Ishikawa (cell line): Measurements from ENCODE around the gene DNAJC5.

Experiments used
- CEBPB ChIP-seq: IDR thresholded peaks from 2 replicates; pipeline ENCODE4 v1.6.1; 2012
- CREB1 ChIP-seq: IDR thresholded peaks from 2 replicates; pipeline ENCODE4 v1.6.1; 2012; ENCODE audit warnings: low read depth
- EGR1 ChIP-seq: IDR thresholded peaks from 2 replicates; pipeline ENCODE4 v1.6.1; 2012
- EP300 ChIP-seq: IDR thresholded peaks from 2 replicates; pipeline ENCODE4 v1.6.1; 2012; ENCODE audit warnings: borderline replicate concordance
- FOXM1 ChIP-seq: IDR thresholded peaks from 2 replicates; pipeline ENCODE4 v1.6.1; 2012; ENCODE audit warnings: low read depth, borderline replicate concordance
- NFIC ChIP-seq: IDR thresholded peaks from 2 replicates; pipeline ENCODE4 v1.6.1; 2012
- RAD21 ChIP-seq: IDR thresholded peaks from 2 replicates; pipeline ENCODE4 v1.6.1; 2012; ENCODE audit warnings: low read depth
- TAF1 ChIP-seq: IDR thresholded peaks from 2 replicates; pipeline ENCODE4 v1.6.1; 2012; ENCODE audit warnings: low read depth, mild to moderate bottlenecking
- TCF12 ChIP-seq: IDR thresholded peaks from 2 replicates; pipeline ENCODE4 v1.6.1; 2012; ENCODE audit warnings: low read depth
- TEAD4 ChIP-seq: IDR thresholded peaks from 2 replicates; pipeline ENCODE4 v1.6.1; 2012
- YY1 ChIP-seq: IDR thresholded peaks from 2 replicates; pipeline ENCODE4 v1.6.1; 2012; ENCODE audit warnings: low read depth
- ZBTB7A ChIP-seq: IDR thresholded peaks from 2 replicates; pipeline ENCODE4 v1.6.1; 2012; ENCODE audit warnings: low read depth
- TF ChIP-seq, protein P1 (sequence below): IDR thresholded peaks from 2 replicates; pipeline ENCODE4 v1.6.1; 2012
- TF ChIP-seq, protein P2 (sequence below): IDR thresholded peaks from 2 replicates; pipeline ENCODE4 v1.6.1; 2012
- TF ChIP-seq, protein P3 (sequence below): IDR thresholded peaks from 2 replicates; pipeline ENCODE4 v1.6.1; 2012; ENCODE audit warnings: low read depth, mild to moderate bottlenecking

DNAJC5 gene

DNA sequence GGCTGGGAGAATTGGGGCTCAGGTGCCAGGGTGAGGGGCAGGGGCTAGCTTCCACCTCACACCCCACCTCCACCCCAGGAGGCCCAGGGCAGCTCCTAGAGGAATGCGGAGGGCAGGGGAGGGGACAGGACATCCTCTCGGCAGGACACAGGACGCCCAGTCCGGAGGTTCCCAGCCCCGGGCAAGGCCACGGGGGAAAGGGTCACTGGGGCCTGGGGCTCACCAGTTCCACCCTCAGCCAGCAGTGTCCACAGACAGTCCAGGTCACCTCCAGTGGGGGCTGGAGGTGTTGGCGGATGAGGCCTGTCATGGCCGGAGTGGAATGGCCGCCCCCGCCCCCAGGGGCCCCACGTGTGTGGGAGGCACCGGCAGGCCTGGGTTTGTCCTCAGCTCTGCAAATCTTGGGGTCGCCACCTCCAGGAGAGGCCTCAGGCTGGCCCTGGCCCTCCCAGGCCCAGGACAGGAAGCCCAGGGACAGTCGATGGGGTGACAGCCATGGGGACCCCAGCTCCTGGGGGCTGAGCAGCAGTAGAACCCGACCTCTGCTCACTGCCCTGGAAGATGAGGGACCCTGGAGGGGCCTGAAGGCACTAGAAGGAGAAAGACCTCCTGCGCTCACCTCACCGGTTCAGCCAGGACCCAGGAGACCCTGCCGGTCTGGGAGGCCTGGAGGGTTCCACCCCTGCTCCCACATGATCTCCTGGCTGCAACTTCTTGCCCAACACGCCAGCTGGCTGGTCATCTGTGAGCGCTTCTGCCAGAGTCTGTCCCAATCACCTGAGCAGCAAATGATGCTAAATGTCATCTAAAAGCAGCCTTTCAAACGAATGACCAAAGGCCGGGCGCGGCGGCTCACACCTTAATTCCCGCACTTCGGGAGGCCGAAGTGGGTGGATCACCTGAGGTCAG is 46.7 kb upstream of the DNAJC5 start:
- TF ChIP-seq YY1 = no peak
- no peak for TF ChIP-seq NFIC
- TF ChIP-seq, protein P1, sequence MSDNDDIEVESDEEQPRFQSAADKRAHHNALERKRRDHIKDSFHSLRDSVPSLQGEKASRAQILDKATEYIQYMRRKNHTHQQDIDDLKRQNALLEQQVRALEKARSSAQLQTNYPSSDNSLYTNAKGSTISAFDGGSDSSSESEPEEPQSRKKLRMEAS = 0 out of 2 replicates have a peak, but pooled peaks have one; percentile 9
- TF ChIP-seq ZBTB7A = 0 out of 2 replicates have a peak, but pooled peaks have one; percentile 12
- 0 out of 2 replicates have a peak, but pooled peaks have one; percentile 8 for TF ChIP-seq EP300
- no peak; the same call in 1 of the 2 replicates for TF ChIP-seq TEAD4
- no peak for TF ChIP-seq TAF1

DNA sequence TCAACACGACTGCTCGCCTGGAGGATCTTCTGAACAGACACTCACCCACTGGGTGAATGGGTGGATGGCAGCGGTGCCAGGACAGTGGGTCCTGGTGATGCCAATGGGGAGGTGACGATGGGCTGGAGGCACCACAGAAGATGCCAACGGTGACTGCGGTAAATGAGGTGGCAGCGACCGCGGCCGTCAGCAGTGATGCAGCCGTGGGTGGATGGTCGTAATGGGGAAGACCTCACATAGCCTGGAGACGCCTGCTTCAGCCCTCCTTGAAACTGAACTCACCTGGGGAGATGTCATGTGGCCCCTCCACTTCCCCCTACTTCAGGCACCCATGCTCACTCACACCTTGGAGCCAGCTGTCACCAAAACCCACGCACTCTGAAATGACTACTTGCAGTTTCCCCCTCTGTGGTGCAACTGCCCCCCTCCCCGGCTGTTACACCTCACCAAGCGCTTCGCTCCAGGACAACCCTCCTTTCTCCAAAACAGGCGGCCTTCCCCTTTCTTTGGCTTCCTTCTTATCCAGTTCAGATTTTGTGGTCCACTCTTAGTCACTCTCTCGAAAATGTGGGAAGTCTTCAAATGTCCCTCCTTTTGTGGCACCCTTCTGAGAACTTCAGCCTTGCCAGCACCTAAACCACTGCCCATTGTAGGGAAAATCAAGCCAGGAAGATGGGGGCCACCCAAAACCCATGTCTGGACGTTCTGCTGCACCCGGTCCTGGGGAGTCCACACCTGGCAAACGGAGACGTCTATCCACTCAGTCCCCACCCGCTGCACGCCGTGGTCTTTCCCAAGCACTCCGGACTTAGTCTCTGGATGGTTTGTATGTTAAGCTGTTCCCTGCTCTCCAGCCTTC is 44.0 kb upstream of the DNAJC5 start:
- no peak for TF ChIP-seq RAD21
- TF ChIP-seq TEAD4 = no peak
- no peak for TF ChIP-seq TAF1
- no peak for TF ChIP-seq EGR1
- TF ChIP-seq FOXM1 = no peak
- no peak for TF ChIP-seq CEBPB
- TF ChIP-seq, protein P2, sequence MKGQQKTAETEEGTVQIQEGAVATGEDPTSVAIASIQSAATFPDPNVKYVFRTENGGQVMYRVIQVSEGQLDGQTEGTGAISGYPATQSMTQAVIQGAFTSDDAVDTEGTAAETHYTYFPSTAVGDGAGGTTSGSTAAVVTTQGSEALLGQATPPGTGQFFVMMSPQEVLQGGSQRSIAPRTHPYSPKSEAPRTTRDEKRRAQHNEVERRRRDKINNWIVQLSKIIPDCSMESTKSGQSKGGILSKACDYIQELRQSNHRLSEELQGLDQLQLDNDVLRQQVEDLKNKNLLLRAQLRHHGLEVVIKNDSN = no peak
- no peak for TF ChIP-seq TCF12
- TF ChIP-seq, protein P1 = no peak
- TF ChIP-seq, protein P3, sequence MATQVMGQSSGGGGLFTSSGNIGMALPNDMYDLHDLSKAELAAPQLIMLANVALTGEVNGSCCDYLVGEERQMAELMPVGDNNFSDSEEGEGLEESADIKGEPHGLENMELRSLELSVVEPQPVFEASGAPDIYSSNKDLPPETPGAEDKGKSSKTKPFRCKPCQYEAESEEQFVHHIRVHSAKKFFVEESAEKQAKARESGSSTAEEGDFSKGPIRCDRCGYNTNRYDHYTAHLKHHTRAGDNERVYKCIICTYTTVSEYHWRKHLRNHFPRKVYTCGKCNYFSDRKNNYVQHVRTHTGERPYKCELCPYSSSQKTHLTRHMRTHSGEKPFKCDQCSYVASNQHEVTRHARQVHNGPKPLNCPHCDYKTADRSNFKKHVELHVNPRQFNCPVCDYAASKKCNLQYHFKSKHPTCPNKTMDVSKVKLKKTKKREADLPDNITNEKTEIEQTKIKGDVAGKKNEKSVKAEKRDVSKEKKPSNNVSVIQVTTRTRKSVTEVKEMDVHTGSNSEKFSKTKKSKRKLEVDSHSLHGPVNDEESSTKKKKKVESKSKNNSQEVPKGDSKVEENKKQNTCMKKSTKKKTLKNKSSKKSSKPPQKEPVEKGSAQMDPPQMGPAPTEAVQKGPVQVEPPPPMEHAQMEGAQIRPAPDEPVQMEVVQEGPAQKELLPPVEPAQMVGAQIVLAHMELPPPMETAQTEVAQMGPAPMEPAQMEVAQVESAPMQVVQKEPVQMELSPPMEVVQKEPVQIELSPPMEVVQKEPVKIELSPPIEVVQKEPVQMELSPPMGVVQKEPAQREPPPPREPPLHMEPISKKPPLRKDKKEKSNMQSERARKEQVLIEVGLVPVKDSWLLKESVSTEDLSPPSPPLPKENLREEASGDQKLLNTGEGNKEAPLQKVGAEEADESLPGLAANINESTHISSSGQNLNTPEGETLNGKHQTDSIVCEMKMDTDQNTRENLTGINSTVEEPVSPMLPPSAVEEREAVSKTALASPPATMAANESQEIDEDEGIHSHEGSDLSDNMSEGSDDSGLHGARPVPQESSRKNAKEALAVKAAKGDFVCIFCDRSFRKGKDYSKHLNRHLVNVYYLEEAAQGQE = no peak
- TF ChIP-seq YY1 = no peak
- no peak for TF ChIP-seq NFIC
- no peak for TF ChIP-seq CREB1
- TF ChIP-seq ZBTB7A = no peak
- TF ChIP-seq EP300 = no peak

DNA sequence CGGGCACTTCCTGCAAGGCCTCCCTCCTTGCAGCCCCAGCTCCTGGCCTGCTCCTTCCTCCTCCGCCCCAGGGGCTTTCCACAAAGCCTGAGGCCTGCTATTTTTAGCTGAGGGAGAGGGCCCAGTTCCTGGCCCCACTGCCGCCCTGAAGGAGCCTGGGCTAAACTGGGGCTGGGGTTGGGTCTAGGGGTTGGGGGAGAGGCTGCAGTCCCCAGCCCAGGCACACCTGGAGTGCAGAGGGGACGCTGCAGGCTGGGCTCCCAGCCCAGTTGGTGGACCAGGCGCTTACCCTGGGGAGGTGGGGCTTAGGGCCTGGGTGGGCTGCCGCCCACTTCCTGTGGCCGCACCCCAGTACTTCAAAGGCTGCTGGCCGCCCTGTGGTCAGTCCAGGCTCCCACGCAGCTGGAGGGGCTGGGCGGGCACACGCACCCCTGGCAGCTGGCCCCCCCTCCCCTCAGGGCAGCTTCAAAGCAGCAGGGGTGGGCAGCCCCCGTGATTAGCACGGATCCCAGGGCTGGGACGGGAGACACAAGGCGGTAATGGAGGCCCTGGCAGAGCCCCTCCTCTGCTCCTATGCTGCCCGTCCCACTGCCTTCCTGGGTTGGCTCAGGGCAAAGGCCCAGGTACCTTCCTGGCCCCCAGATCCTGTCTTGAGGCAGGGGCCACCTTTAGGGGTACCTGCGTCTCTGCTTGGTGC is 40.7 kb upstream of the DNAJC5 start:
- TF ChIP-seq, protein P2 = no peak
- TF ChIP-seq CREB1 = no peak
- TF ChIP-seq RAD21 = no peak
- TF ChIP-seq TEAD4 = no peak
- TF ChIP-seq NFIC = no peak
- TF ChIP-seq EP300 = no peak
- no peak for TF ChIP-seq YY1
- TF ChIP-seq TCF12 = no peak
- TF ChIP-seq, protein P3 = no peak
- no peak for TF ChIP-seq FOXM1
- no peak for TF ChIP-seq ZBTB7A
- no peak for TF ChIP-seq CEBPB
- TF ChIP-seq EGR1 = no peak
- TF ChIP-seq, protein P1 = no peak
- TF ChIP-seq TAF1 = no peak

DNA sequence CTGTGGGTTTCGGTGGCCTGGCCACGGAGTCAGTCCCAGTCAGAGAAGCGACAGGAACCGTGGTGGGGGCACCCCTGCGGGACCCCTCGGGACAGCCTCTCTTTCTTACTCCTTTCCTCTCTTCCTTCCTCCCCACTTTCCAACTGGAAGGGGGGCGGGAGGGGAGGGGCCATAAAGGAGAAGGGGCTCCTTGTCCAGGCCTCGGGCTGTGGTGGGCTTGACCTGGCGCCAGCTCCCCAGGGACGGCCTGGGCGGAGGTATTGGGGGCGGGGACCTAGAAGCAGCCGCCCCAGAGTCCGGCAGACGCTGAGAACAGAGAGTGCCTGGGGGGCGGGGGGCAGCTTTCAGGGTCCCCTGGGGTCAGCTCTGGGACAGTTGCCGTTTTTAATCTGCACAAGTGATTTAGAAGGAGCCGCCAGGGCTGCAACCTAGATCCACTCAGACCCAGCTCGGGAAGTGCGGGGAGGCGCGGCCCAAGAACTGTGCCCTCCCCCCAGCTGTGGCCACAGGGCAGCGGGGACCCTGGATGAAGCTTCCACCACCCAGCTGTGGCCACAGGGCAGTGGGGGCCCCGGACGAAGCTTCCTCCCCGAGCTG is 40.1 kb upstream of the DNAJC5 start:
- TF ChIP-seq YY1 (no peak), CREB1 (no peak), NFIC (no peak), RAD21 (no peak), EGR1 (no peak), FOXM1 (no peak), TEAD4 (no peak)
- TF ChIP-seq, protein P3 = no peak
